AG09309 (cell line): ENCODE data around the gene MRRF.

Experiments
- DNase-seq: peaks from one replicate; pipeline ENCODE4 v3.0.0-alpha.2; 2010; ENCODE audit warnings: low read depth
- H3K4me3 ChIP-seq: 2 replicates; pipeline ENCODE4 v1.5.1; 2011; ENCODE audit warnings: mild to moderate bottlenecking, low read depth, low read length, moderate library complexity; ENCODE audit not compliant: control insufficient read depth
- TF ChIP-seq, protein P1 (sequence below): IDR thresholded peaks from 2 replicates; pipeline ENCODE4 v1.5.1; 2011; ENCODE audit warnings: mild to moderate bottlenecking, low read depth, low read length, inconsistent platforms; ENCODE audit not compliant: insufficient read depth, control insufficient read depth; ENCODE audit errors: missing control alignments

The MRRF gene

DNA sequence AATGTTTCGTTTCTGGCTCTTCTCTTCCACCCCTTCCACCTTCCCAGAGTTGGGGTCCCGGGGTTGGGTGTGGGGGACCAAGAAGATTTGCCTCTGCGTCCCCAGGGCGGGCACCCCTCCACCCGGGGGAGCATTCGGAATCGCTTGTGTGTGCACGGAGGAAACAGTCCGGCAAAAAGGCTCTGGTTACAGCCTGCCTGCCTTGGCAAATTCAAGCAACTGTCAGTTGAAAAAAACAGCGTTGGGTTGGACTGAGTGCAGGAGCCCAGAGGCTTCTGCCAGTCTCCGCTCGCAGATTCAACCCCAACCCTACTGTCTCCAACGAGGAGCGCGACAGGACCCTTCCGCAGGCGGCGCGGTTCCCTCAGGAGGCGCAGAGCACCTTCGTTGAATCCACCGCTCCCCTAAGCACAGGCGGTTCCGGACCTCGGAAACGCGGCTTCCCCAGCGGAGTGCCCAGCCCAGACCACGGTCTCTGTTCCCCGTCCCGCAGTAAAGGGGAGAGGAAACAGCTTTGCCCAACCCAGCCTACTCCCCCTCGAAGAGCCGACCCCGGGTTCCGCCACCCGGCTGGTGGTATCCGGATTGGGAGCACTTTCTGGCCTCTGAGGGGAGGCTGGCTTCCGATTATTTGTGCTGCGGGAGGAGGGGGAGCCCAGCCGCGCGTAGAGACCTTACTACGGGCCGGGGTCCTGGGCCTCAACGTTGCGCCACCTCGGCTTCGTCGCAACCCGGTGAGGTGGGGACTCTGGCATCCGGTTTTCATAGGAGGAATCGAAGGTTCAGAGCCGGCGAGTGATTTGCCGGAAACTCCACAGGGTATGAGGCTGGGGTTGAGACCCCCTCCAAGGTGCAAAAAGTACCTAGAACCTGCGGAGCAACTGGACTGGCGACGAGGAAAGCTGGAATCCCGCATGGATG, 45.5 kb upstream of the MRRF start:
- no peak overlapping the region for H3K4me3 ChIP-seq

GRCh38 chr9:122219856-122220672, 44.6 kb upstream of the MRRF start:
- no peak for DNase-seq
- no peak overlapping the region for H3K4me3 ChIP-seq
- TF ChIP-seq, protein P1, sequence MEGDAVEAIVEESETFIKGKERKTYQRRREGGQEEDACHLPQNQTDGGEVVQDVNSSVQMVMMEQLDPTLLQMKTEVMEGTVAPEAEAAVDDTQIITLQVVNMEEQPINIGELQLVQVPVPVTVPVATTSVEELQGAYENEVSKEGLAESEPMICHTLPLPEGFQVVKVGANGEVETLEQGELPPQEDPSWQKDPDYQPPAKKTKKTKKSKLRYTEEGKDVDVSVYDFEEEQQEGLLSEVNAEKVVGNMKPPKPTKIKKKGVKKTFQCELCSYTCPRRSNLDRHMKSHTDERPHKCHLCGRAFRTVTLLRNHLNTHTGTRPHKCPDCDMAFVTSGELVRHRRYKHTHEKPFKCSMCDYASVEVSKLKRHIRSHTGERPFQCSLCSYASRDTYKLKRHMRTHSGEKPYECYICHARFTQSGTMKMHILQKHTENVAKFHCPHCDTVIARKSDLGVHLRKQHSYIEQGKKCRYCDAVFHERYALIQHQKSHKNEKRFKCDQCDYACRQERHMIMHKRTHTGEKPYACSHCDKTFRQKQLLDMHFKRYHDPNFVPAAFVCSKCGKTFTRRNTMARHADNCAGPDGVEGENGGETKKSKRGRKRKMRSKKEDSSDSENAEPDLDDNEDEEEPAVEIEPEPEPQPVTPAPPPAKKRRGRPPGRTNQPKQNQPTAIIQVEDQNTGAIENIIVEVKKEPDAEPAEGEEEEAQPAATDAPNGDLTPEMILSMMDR: no peak

More for the DNA sequence above, 45.5 kb upstream of the MRRF start:
- DNase-seq: no peak
- TF ChIP-seq, protein P1: no peak

DNA sequence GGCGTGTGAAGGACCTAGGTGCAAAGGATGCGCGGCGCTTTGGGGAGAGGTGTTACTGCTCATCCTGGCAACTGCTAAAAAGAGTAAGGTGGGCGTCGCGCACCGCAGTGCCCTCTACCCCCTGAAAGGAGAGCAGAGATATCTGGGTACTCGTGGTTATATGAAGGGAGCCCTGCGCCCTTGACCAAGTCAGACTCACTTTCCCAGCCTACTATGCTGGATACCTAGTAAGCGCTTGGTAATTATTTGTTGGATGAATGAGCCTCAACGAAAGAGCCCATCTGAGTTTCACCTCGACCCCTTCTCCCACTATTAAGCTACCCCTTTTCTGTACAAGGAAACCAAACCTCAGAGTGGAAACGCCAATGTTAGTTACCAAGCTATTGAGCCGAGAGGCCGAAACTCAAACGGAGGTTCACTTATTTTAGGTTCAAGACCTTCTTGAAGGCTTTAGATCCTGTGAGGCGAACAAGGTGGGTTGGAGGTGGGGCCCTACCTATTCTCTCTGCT, 44.0 kb upstream of the MRRF start:
- no peak for DNase-seq
- no peak overlapping the region for H3K4me3 ChIP-seq
- TF ChIP-seq, protein P1: no peak

DNA sequence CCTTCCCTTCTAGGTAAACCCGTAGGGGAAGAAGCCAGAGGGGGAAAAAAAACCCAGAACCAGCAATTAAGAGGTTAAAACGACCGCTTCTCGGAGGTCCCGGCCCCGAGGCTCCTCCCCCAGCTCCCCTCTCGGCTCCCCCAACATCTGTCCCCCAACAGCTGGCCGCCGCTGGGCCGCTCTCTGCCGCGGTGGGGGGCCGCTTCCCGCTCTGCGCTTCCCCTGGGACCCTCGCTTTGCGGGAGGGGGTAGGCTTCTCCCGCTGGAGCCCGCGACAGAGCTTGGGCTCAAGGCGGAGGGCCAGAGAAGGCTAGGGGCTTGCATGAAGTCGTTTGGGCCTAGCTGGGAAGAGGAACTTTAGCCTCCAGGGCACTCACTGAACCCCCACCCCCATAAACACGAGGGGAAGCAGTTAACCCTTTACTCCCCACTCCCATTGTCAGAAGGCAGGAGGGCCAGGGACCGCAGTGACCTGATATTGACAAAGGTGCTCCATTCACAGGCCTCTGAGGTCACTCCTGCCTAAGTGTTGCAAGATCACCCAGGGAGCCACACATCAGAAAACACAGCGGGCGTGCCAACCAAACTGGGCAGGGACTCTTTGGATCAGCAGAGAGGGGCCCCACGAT, 43.4 kb upstream of the MRRF start:
- no peak overlapping the region for H3K4me3 ChIP-seq
- TF ChIP-seq, protein P1: no peak
- no peak for DNase-seq

- DNase-seq: no peak
- TF ChIP-seq, protein P1: no peak
- H3K4me3 ChIP-seq: no peak overlapping the region
Measured at GRCh38 chr9:122222791-122223190, 41.9 kb upstream of the MRRF start.

DNA sequence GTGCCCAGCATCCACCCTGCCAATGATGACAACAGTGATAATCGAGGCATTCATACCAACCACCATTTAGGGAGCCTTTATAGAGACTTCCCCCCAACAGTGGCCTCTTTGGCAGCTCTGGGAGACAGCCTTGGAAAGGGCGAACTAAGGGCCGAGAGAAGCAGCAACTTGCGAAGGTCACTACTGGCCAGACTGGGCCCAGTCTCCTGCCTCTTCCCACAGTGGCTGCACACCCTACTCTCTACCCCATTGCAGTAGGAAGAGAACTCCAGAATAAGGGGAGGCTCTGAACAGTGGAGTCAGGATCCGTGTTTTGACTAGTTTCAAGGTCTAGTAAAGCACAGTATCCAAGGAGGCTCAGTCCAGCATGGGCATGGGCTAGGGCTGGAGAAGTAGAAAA, 41.2 kb upstream of the MRRF start:
- DNase-seq: no peak
- TF ChIP-seq, protein P1: no peak
- H3K4me3 ChIP-seq: no peak overlapping the region
